SH-SY5Y (cell line): ENCODE results near the gene RBM33.

Source experiments
- GATA2 ChIP-seq: IDR thresholded peaks from 2 replicates; pipeline ENCODE4 v1.6.1; 2011; ENCODE audit warnings: mild to moderate bottlenecking, low read depth, low read length
- GATA3 ChIP-seq: IDR thresholded peaks from 2 replicates; pipeline ENCODE4 v1.6.1; 2011; ENCODE audit warnings: low read depth, mild to moderate bottlenecking, low read length, moderate library complexity

DNA sequence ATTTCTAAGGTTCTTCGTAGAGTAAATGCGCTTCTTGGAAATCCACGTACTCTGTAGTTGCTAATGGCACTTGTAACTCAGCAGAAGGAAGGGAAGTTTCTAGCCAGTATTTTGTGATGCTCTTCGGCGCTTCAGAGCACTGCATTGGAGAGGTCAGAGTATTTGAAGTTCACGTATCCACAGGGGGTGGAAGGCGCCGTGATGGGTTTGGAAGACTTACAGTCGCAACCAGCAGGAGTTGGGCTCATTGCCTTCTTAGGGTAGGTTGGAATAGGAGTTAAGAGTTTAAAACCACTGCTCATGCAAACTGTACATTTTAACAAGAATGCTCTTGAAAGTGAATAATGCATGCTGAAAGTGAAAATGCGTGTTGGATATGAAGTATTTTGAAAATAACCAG lies 118.7 kb downstream of the RBM33 start:
- TF ChIP-seq GATA2 (no peak), GATA3 (no peak)
